ENCODE data around the gene LRRC32.

LRRC32 gene, protein sequence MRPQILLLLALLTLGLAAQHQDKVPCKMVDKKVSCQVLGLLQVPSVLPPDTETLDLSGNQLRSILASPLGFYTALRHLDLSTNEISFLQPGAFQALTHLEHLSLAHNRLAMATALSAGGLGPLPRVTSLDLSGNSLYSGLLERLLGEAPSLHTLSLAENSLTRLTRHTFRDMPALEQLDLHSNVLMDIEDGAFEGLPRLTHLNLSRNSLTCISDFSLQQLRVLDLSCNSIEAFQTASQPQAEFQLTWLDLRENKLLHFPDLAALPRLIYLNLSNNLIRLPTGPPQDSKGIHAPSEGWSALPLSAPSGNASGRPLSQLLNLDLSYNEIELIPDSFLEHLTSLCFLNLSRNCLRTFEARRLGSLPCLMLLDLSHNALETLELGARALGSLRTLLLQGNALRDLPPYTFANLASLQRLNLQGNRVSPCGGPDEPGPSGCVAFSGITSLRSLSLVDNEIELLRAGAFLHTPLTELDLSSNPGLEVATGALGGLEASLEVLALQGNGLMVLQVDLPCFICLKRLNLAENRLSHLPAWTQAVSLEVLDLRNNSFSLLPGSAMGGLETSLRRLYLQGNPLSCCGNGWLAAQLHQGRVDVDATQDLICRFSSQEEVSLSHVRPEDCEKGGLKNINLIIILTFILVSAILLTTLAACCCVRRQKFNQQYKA

DNA sequence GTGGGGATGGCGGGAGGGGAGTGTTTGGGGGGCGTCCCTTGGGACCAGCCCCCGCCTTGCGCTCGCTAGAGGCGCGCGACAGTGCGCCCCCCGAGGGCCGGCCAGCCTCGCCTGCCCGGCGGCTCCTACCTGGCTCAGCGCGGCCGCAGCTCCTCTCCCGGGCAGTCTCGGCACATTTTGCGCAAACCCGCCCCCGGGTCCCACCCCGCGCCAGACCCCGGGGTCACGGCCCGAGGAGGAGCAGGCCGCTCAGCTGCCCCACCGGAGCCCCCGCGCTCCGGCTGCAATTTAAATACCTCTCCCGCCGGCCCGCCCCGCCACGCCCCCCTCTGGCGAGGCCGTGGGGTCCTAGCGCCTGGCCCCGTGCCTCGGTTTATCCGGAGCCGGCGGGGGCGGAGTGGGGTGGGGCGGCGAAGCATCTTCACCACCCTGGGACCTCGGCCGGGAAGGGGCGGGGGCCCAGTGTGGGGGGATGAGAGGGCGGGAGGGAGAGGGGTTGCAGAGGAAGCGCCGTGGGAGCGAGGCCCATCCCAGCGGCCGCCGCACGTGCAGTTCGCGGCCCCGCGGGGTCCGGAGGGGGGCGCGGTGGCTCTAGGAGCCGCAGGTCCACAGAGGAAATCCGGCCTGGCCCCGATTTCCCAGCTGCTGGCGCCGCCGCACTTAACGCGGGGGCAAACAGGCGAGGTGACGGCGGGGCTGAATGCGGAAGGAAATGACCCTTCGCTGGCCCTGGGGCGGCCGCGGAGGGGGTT, at the start of gene LRRC32:
Gene LRRC32 (minus strand): TSS at position 263 of the 752 bp plus-strand sequence. CDS start 4,793 bp downstream, outside the sequence.
- DNase-seq = peak; percentile 60
- H3K27ac Mint-ChIP-seq = no peak within 1 kb of the TSS
- H3K9me3 Mint-ChIP-seq = no peaks in the 10 kb centered on the region
- H3K4me1 Mint-ChIP-seq (ENCODE audit: low read depth) = peaks cover 27% of the 10 kb centered on the region
- H3K4me3 Mint-ChIP-seq = peak within 1 kb of the TSS; percentile 68
- peaks cover 32% of the 10 kb centered on the region for H3K27me3 Mint-ChIP-seq
- no peaks in the 10 kb centered on the region for H3K36me3 Mint-ChIP-seq (ENCODE audit: low read depth)

DNA sequence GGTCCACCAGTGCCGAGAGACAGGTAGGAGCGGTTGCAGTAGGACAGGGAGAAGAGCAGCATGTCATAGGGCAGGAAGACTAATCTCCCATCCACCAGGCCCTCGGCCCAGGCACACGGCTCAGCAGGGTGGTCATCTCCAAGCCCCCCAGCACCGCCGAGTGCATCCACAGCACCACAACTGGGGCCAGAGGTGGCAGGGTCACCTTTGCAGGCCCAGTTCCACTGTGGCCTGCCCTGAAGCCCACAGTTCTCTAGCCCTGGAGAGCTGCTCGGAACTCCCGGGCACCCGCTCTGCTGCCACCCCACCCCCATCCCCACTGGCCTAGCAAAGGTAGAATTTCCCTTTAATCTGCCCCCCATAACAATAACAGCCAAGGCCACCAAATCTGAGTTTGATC, 49.1 kb upstream of the LRRC32 start:
- H3K9me3 Mint-ChIP-seq = no peaks in the 10 kb centered on the region
- no peaks in the 10 kb centered on the region for H3K36me3 Mint-ChIP-seq (ENCODE audit: low read depth)
- peaks cover 6% of the 10 kb centered on the region for H3K4me1 Mint-ChIP-seq (ENCODE audit: low read depth)
- H3K4me3 Mint-ChIP-seq = no peak overlapping the region
- DNase-seq = no peak
- no peak overlapping the region for H3K27ac Mint-ChIP-seq
- peaks cover 23% of the 10 kb centered on the region for H3K27me3 Mint-ChIP-seq

DNA sequence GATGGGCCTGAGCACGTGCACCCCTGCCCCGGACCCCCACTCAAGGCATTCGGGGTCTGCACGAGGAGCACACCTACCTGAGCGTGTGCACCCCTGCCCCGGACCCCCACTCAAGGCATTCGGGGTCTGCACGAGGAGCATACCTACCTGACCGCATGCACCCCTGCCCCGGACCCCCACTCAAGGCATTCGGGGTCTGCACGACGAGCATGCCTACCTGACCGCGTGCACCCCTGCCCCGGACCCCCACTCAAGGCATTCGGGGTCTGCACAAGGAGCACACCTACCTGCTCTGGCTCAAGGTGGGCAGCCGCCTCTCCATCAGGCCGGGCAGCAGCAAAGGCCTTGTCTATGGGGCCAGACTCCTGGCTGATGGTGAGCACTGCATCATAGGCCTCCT, 48.7 kb upstream of the LRRC32 start:
- Mint-ChIP-seq H3K4me1 (ENCODE audit: low read depth) (peaks cover 6% of the 10 kb centered on the region), H3K4me3 (no peak overlapping the region), H3K9me3 (no peaks in the 10 kb centered on the region), H3K36me3 (ENCODE audit: low read depth) (no peaks in the 10 kb centered on the region), H3K27me3 (peaks cover 21% of the 10 kb centered on the region), H3K27ac (no peak overlapping the region)
- no peak for DNase-seq

DNA sequence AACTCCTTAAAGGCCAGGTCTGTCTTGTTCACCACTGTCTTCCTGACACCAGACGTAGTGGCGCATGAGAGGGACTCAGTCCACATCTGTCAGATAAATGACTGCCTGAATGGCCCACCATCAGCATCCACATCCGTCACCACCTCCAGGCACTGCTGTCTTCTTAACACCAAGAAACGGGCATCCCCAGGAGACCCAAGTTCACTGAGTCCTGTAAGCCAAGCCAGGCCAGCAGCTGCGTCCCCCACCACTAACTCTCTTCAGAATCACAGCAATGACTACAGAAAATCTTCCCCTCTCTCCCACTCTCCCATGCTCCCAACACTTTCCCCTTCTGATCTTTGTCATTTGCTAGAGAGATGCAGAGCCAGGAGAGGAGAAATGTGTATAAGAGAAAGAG, 47.3 kb upstream of the LRRC32 start:
- H3K27ac Mint-ChIP-seq = no peak overlapping the region

DNA sequence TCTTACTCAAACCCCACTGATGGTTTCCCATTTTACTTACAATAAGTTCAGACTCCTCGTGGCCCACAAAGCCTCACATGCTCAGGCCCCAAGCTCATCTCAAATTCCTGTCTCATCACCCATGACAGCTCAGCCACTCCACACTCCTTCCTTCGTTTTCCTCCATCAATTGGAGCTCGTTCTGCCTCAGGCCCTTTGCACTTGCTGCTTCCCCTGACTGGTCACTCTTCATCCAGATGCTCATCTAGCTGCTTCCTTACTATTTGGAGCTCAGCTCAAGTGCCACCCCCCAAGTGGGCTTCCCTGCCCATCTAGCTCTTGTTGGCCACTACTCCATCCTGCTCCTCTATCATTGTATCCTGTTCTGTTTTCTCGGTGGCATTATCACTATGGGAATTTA, 46.8 kb upstream of the LRRC32 start:
- H3K4me1 Mint-ChIP-seq (ENCODE audit: low read depth) = peaks cover 5% of the 10 kb centered on the region
- no peaks in the 10 kb centered on the region for H3K9me3 Mint-ChIP-seq
- peaks cover 6% of the 10 kb centered on the region for H3K27me3 Mint-ChIP-seq
- no peak for DNase-seq
- no peaks in the 10 kb centered on the region for H3K36me3 Mint-ChIP-seq (ENCODE audit: low read depth)
- H3K27ac Mint-ChIP-seq = no peak overlapping the region
- H3K4me3 Mint-ChIP-seq = no peak overlapping the region

More for the DNA sequence above, 47.3 kb upstream of the LRRC32 start:
- Mint-ChIP-seq H3K9me3 (no peaks in the 10 kb centered on the region), H3K4me3 (no peak overlapping the region), H3K36me3 (ENCODE audit: low read depth) (no peaks in the 10 kb centered on the region), H3K4me1 (ENCODE audit: low read depth) (peaks cover 6% of the 10 kb centered on the region), H3K27me3 (peaks cover 10% of the 10 kb centered on the region)
- DNase-seq = no peak

DNA sequence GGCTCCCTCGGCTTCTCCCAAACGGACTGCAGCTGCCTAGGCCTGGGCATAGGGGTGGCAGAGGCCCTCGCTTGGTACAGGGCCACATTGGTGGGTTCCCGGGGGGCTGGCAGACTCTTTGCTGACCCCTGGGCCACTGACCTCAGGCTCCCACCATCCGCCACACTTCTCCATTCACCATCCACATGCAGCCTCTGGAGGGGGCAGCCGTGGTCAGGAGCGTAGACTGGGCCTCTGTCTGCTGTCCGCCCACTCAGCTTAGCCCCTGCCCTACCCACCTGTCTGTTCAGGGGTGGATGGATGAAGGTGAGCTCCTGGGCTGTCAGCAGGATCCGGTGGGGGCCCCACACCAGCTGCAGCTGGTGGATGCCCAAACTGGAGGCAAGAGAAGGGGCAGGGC, 45.7 kb upstream of the LRRC32 start:
- H3K36me3 Mint-ChIP-seq (ENCODE audit: low read depth) = no peaks in the 10 kb centered on the region

DNA sequence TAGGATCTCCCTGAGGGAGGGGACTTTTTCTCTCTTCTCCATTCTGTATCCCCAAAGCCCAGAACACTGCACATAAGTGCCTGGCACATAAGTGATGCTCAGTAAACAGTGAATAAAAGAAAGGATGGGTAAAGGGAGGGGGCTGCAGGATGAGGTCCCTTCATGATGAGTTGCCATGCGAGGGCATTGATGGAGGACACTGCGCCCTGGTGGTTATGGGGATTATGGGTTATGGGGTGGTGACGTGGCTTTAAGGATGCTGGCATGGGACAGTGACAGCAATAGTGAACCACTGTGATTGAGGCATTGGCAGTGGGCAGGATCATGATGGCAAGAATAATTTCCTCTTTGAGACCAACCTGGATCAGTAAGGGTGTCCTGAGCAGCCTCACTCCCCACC, 43.9 kb upstream of the LRRC32 start:
- no peaks in the 10 kb centered on the region for H3K27me3 Mint-ChIP-seq

More for the DNA sequence above, 45.7 kb upstream of the LRRC32 start:
- no peak for DNase-seq
- Mint-ChIP-seq H3K4me3 (no peak overlapping the region), H3K4me1 (ENCODE audit: low read depth) (no peaks in the 10 kb centered on the region), H3K27me3 (no peaks in the 10 kb centered on the region), H3K27ac (no peak overlapping the region), H3K9me3 (no peaks in the 10 kb centered on the region)

DNA sequence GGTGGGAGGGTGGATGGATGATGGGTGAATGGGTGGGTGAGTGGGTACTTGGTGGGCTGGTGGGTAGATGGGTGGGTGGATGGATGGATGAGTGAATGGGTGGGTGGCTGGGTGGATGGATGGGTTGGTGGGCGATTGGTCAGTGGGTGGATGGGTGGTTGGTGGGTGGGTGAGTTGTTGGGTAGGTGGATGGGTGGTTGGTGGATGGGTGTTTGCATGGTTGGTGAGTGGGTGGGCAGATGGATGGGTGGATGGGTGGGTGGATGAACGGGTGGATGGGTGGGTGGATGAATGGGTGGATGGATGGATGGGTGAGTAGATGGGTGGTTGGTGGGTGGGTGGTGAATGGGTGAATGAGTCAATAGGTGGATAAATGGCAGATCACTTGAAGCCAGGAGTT, 43.0 kb upstream of the LRRC32 start:
- Mint-ChIP-seq H3K4me3 (no peak overlapping the region), H3K4me1 (ENCODE audit: low read depth) (no peaks in the 10 kb centered on the region), H3K9me3 (no peaks in the 10 kb centered on the region), H3K36me3 (ENCODE audit: low read depth) (no peaks in the 10 kb centered on the region), H3K27ac (no peak overlapping the region), H3K27me3 (no peaks in the 10 kb centered on the region)
- no peak for DNase-seq

More for the DNA sequence above, 43.9 kb upstream of the LRRC32 start:
- Mint-ChIP-seq H3K27ac (no peak overlapping the region), H3K4me1 (ENCODE audit: low read depth) (no peaks in the 10 kb centered on the region), H3K9me3 (no peaks in the 10 kb centered on the region), H3K36me3 (ENCODE audit: low read depth) (no peaks in the 10 kb centered on the region), H3K4me3 (no peak overlapping the region)
- no peak for DNase-seq

DNA sequence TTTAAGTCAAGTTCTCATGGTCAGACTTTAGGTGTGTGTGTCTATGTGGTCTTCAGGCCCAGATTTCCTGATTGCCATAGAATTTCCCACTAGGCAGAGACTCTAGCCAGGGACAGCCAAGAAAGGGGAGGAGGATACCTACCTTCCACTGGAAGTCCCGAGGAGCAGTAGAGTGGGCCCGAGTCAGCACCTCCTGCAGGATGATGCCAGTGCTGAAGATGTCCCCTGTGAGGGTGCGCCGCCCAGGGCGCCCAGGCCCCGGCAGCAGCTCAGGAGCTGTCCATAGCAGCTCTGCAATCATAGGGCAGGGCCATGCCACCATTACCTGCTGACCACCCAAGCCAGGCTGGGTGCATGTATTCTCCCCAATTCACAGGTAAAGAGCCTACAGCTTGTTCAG, 41.6 kb upstream of the LRRC32 start:
- Mint-ChIP-seq H3K36me3 (ENCODE audit: low read depth) (no peaks in the 10 kb centered on the region), H3K4me1 (ENCODE audit: low read depth) (no peaks in the 10 kb centered on the region), H3K9me3 (no peaks in the 10 kb centered on the region), H3K27me3 (no peaks in the 10 kb centered on the region), H3K4me3 (no peak overlapping the region), H3K27ac (no peak overlapping the region)
- DNase-seq = no peak

DNA sequence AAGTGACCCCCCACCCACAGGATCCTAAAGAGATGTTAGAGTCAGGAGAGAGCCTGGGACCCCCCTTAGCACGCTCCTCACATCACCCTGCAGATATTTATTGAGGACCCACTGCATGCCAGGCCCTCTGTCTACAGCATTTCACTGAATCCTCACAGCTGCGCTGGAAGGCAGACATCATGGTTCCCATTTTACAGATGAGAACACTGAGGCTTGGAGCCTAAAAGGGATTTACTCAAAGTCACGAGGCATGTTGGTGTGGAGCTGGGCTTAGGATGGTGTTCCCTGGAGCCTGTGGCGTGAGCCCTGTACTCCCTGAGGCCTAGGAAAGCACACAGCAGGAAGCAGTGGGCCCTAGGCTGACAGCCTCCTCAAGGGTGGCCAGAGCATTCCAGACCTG, 39.2 kb upstream of the LRRC32 start:
- no peaks in the 10 kb centered on the region for H3K36me3 Mint-ChIP-seq (ENCODE audit: low read depth)
- no peaks in the 10 kb centered on the region for H3K27me3 Mint-ChIP-seq
- H3K9me3 Mint-ChIP-seq = no peaks in the 10 kb centered on the region
- H3K27ac Mint-ChIP-seq = no peak overlapping the region
- no peak overlapping the region for H3K4me3 Mint-ChIP-seq
- DNase-seq = no peak
- no peaks in the 10 kb centered on the region for H3K4me1 Mint-ChIP-seq (ENCODE audit: low read depth)

DNA sequence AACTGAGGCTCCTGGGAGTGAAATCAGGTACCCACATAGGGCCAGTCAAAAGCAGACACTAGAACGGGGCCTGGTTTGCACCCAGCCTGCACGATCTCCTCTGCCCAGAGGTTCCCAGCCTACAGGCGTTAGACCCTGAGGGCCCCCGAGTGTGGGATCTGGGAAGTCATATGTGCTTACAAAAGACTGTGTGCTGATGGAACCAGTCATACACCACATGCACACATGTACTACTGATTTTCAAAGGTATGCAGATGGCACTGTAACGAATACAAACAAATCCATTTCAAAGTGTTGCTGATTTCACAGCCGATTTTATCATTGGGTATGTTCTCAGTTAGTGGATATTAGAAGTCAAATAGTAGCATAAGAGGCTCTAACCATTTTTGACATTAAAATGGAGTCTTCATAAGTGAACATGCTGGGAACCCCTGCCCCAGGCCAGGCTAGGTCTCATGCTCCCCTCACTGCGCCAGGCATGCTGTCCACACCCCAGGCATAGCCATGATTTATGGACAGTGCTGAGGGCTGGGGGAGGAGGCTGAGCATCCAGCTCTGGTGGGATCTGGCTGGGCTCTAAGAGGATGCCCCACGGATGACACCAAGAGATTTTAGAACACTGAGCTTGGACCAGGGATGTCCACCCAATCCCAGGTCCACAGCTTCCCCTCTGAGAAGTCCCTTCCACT, 38.6 kb upstream of the LRRC32 start:
- Mint-ChIP-seq H3K27ac (no peak overlapping the region), H3K9me3 (no peaks in the 10 kb centered on the region), H3K36me3 (ENCODE audit: low read depth) (no peaks in the 10 kb centered on the region), H3K27me3 (peaks cover 2% of the 10 kb centered on the region), H3K4me3 (no peak overlapping the region), H3K4me1 (ENCODE audit: low read depth) (no peaks in the 10 kb centered on the region)
- no peak for DNase-seq

DNA sequence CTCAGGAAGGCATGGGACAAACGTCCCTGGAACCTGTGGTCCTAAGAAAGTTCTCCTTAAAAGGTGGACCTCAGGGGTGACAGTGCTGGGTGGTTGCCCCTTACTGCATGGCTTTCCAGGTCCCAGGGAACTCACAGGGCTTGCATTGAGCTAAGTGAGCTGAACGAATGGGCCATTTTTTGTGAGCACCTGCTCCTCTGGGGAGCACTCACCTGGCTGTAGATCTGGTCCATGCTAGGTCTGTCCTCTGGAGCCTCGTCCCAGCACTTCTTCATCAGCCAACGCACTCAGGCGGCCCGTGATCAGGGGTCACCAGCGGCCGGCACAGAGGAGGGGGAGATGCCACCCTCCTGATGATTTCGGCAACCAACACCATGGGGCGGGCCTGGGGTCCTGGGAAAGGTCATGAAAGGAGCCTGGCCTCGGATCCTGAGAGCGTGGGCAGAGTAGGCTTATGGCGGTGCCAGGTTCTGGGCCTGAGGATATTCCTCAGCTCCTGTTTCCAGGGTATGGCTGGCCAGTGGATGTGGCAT, 36.8 kb upstream of the LRRC32 start:
- no peak overlapping the region for H3K4me3 Mint-ChIP-seq
- H3K4me1 Mint-ChIP-seq (ENCODE audit: low read depth) = no peaks in the 10 kb centered on the region
- no peak overlapping the region for H3K27ac Mint-ChIP-seq
- no peak for DNase-seq
- H3K27me3 Mint-ChIP-seq = peaks cover 4% of the 10 kb centered on the region
- no peaks in the 10 kb centered on the region for H3K36me3 Mint-ChIP-seq (ENCODE audit: low read depth)
- no peaks in the 10 kb centered on the region for H3K9me3 Mint-ChIP-seq

DNA sequence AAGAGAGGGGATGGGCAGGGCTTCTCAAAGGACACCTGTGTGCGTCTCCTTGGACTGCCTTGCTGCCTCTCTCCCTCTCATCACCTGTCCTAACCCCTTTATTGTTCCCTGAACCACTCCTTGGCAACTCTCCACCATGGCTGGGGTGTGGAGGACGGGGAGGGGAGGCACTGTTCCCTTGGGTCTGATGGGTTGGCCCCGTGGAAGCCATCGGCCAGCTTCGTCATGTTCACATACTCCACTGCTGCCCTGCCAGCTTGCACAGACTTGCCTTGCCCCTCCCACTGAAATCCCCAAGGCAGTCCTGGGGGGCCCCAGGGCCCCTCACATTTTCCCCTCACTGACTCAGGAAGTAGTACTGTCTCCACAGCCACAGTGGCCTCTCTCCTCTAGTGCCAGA, 36.1 kb upstream of the LRRC32 start:
- peaks cover 4% of the 10 kb centered on the region for H3K27me3 Mint-ChIP-seq

DNA sequence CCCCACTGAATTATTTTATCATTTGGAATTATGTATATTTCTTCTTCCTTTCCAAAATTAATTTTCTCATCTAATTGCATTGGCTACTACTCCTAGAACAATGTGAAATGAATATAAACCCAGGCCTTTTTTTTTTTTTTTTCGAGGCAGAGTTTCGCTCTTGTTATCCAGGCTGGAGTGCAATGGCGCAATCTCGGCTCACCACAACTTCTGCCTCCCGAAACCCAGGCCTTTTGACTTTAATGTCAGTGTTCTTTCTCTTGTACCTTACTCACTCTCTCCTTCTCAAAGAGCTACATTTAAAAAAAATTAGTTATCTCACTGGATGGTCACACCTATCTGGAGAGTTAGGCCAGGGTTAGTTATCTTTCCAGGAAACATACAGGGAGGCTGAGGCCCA, 35.3 kb upstream of the LRRC32 start:
- H3K27me3 Mint-ChIP-seq = peaks cover 4% of the 10 kb centered on the region
- DNase-seq = no peak
- no peak overlapping the region for H3K27ac Mint-ChIP-seq
- H3K9me3 Mint-ChIP-seq = no peaks in the 10 kb centered on the region
- no peaks in the 10 kb centered on the region for H3K36me3 Mint-ChIP-seq (ENCODE audit: low read depth)
- H3K4me3 Mint-ChIP-seq = no peak overlapping the region
- H3K4me1 Mint-ChIP-seq (ENCODE audit: low read depth) = no peaks in the 10 kb centered on the region

More for the DNA sequence above, 36.1 kb upstream of the LRRC32 start:
- no peak for DNase-seq
- Mint-ChIP-seq H3K36me3 (ENCODE audit: low read depth) (no peaks in the 10 kb centered on the region), H3K27ac (no peak overlapping the region), H3K9me3 (no peaks in the 10 kb centered on the region), H3K4me3 (no peak overlapping the region), H3K4me1 (ENCODE audit: low read depth) (no peaks in the 10 kb centered on the region)
